ENCODE results near the gene MAF. TPM values are rescaled to one million over a fixed set of nuclear protein-coding genes. Genes with fewer than 3 reads are reported as not detected.

MAF gene
- total and polyA plus RNA-seq, 2 of the 13 experiments (the other 11 are each of a cell fraction or from before 2014, with no cell fraction given): 0.07 to 0.31 TPM

DNA sequence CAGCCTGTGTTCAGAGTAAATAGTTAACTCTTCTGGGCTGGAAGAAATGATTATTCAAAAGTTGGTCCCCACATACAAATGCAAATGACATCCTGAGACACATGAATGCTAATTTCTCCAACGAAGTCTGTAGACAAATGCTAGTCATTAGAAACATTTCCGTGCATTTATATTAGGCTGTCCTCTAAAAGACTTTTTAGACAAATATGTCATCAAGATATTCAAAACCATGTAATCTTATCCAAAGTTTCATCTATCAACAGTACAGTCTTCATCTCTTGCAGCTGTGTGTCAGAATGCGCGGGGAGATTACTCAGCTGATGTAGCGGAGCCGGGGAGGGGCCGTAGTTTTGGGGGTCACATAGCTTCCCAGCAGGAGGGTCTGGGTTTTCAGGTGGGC lies 33.8 kb upstream of the MAF start (continued):
- TF ChIP-seq ZNF234 (CRISPR knock-in tag; conservative IDR thresholded peaks at IDR 0.05) (no peak), PRMT3 (CRISPR knock-in tag; IDR thresholded peaks at IDR 0.05; ENCODE audit: borderline replicate concordance, low read depth) (no peak), FOXM1 (CRISPR knock-in tag; IDR thresholded peaks at IDR 0.05) (no peak), SRSF4 (IDR thresholded peaks at IDR 0.05; ENCODE audit: low read depth, low read length, poor library complexity, severe bottlenecking) (no peak), MEIS1 (CRISPR knock-in tag; IDR thresholded peaks at IDR 0.05; ENCODE audit: borderline replicate concordance) (no peak)

- no peak for FAIRE-seq
- TF ChIP-seq ZNF24 (IDR thresholded peaks at IDR 0.05): no peak
- TF ChIP-seq CHCHD3 (CRISPR knock-in tag; IDR thresholded peaks at IDR 0.05): no peak
- TF ChIP-seq POLR2G (IDR thresholded peaks at IDR 0.05; ENCODE audit: low read depth, low read length): no peak
- no peak for TF ChIP-seq ZNF143 (CRISPR knock-in tag; IDR thresholded peaks at IDR 0.05)
- TF ChIP-seq ZNF253 (CRISPR knock-in tag; IDR thresholded peaks at IDR 0.05; ENCODE audit: borderline replicate concordance): no peak
- TF ChIP-seq ZNF639 (CRISPR knock-in tag; conservative IDR thresholded peaks at IDR 0.05): no peak
- no peak for TF ChIP-seq RORA (CRISPR knock-in tag; IDR thresholded peaks at IDR 0.05)
- no peak for TF ChIP-seq NCOA5 (CRISPR knock-in tag; IDR thresholded peaks at IDR 0.05)
- TF ChIP-seq ZNF7 (CRISPR knock-in tag; IDR thresholded peaks at IDR 0.05): no peak
- 41% methylated on average over 7 of the region's 7 CpGs for WGBS (ENCODE audit: low lambda C conversion rate)
- Histone ChIP-seq H4K20me1 (ENCODE audit: insufficient read depth, low read length) (no peaks in the 10 kb centered on the region), H3K4me1 (ENCODE audit: insufficient read depth, low read length) (no peaks in the 10 kb centered on the region), H3K9me3 (ENCODE audit: low read length) (no peaks in the 10 kb centered on the region), H3K4me3 (replicated peaks in 1 of 3; ENCODE audit: insufficient read depth in 1 of 3, low read depth in 2 of 3, low read length in 3 of 3) (no peak overlapping the region), H3K9ac (ENCODE audit: insufficient read depth, low read depth, low read length) (no peak overlapping the region), H3K27ac (ENCODE audit: extremely low read length, insufficient read depth, low read length) (no peak overlapping the region), H3K36me3 (replicated peaks in 1 of 2; ENCODE audit: control insufficient read depth in 1 of 2, insufficient read depth in 2 of 2, low read length in 2 of 2) (no peaks in the 10 kb centered on the region), H3K27me3 (ENCODE audit: control insufficient read depth in 1 of 2, insufficient read depth in 2 of 2, low read length in 2 of 2) (no peaks in the 10 kb centered on the region), H2AFZ (ENCODE audit: low read length) (no peak overlapping the region), H3K79me2 (ENCODE audit: insufficient read depth, low read length) (no peaks in the 10 kb centered on the region), H3K4me2 (ENCODE audit: low read depth, low read length) (no peak overlapping the region)
- DNase-seq (ENCODE audit: low spot score): no peak
- ATAC-seq: no peak
- intact Hi-C loops (cut with micrococcal nuclease; ENCODE audit: unreplicated experiment) (no loop called here), in situ Hi-C loops (cut with HindIII; ENCODE audit: extremely low pct_ligation_motif_present, low pct_unique_long_range_greater_than_20kb) (no loop called here)
- no TSS peak for BruUV-seq (replicated peaks)
- ChIA-PET CTCF (ENCODE audit: low intra/inter-chr PET ratio, low total read pairs) (no interaction called here), POLR2A (interaction anchor here (0.7 kb wide), 1 partner anchor 27 kb away, joined by 3 read pairs; no protein-coding TSS in a partner anchor)
These were observed 31.8 kb upstream of the MAF start for GRCh38 chr16:79632289-79632688.
